BLaER1 treated with 17β-estradiol and CSF1 and Interleukin-3, amounts not matched to agents 10 nM and 100 nM (cell line): ENCODE measurements around the gene INTS1.
"Not testable (repeated sequence)": the region's sequence is repeated elsewhere in the genome, so short reads cannot be mapped to it uniquely, and the experiment has no call there.

ENCODE experiments used
- H3K27ac ChIP-seq, 11 experiments: shearing (Covaris generic); formaldehyde crosslinking; 2 replicates each; pipeline ENCODE4 v1.8.1; 2022
- H3K27me3 ChIP-seq, 11 experiments: shearing (Covaris generic); formaldehyde crosslinking; 2 replicates each; pipeline ENCODE4 v1.8.1; 2022
- H3K36me3 ChIP-seq, 11 experiments: shearing (Covaris generic); formaldehyde crosslinking; 2 replicates each; pipeline ENCODE4 v1.8.1; 2022
- H3K4me1 ChIP-seq, 10 experiments: shearing (Covaris generic); formaldehyde crosslinking; 2 replicates each; pipeline ENCODE4 v1.8.1; 2022
- H3K4me2 ChIP-seq, 11 experiments: shearing (Covaris generic); formaldehyde crosslinking; 2 replicates each; pipeline ENCODE4 v1.8.1; 2022
- H3K4me3 ChIP-seq, 10 experiments: shearing (Covaris generic); formaldehyde crosslinking; 2 replicates each; pipeline ENCODE4 v1.8.1; 2022
- H3K9ac ChIP-seq, 11 experiments: shearing (Covaris generic); formaldehyde crosslinking; 2 replicates each; pipeline ENCODE4 v1.8.1; 2022
- H3K9me3 ChIP-seq, 11 experiments: shearing (Covaris generic); formaldehyde crosslinking; replicated peaks in 1 of 11; 2 replicates each; pipeline ENCODE4 v1.8.1; 2022
- H4K20me1 ChIP-seq, 11 experiments: shearing (Covaris generic); formaldehyde crosslinking; 2 replicates each; pipeline ENCODE4 v1.8.1; 2022
- Cebpa-rat ChIP-seq, 11 experiments: shearing (Covaris generic); IDR thresholded peaks; 2 replicates each; pipeline ENCODE4 v1.8.1; 2022

The INTS1 gene

DNA sequence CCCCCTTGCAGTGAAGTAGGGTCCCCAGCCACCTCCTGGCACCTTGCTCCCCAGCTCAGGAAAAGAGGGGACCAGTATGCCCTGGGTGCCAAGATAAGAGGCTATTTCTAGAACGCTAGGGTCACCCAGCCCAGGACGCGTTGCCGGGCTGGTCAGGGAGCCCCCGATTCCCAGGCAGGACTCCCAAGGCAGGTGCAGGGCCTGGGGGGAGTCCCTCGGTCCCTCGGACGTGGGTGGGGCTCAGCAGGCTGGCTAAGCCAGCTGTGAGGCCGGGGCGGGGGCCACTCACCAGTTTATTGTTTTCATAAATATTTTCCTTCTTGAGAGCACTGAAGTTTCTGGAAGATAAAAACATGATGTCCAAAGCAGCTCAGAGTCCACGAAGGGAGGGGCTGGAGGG lies 54.2 kb downstream of the INTS1 start:
- H3K9ac ChIP-seq, result peak overlapping the region in 1 of 11 experiments; percentile 43; a peak in 1 of 22 replicates
- H3K4me1 ChIP-seq, result peaks cover 6 to 28% (median 21%) of the 10 kb centered on the region in 10 experiments; a peak in 19 of 20 replicates
- H3K27me3 ChIP-seq, result no peaks in the 10 kb centered on the region
- peaks cover 0 to 49% (median 5%) of the 10 kb centered on the region in 11 experiments; a peak in 10 of 22 replicates for H4K20me1 ChIP-seq
- no peaks in the 10 kb centered on the region for H3K36me3 ChIP-seq
- no peak for TF ChIP-seq Cebpa-rat (IDR thresholded peaks at IDR 0.05)
- H3K27ac ChIP-seq, result no peak overlapping the region
- 0 out of 22 replicates have a peak overlapping the region, but pooled peaks of 2 of the 11 experiments have one; percentile 59 to 74 for H3K4me2 ChIP-seq
- no peaks in the 10 kb centered on the region for H3K9me3 ChIP-seq
- H3K4me3 ChIP-seq, result no peak overlapping the region

DNA sequence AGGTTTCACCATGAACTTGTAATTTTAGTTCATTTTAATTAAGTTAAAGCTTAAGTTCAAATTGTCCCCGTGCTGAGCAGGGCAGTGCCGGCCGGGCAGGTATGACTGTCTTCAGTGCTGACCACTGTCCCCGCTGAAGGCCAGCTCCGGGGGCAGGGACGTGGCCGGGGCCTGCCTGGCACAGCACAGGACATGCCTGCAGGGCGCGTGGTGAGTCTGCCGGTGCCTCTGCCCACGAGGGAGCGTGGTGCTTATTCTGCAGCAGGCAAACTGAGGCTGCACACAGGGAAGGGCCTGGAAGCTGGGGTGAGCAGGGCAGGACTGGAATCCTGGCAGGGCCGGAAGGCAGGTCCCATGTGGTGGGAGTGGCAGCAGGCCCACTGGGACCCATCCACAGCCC lies 54.7 kb downstream of the INTS1 start:
- Histone ChIP-seq H3K9me3 (no peaks in the 10 kb centered on the region), H3K36me3 (no peaks in the 10 kb centered on the region), H3K27ac (no peak overlapping the region), H3K4me3 (no peak overlapping the region), H4K20me1 (peaks cover 0 to 51% (median 5%) of the 10 kb centered on the region in 11 experiments; a peak in 10 of 22 replicates), H3K4me2 (no peak overlapping the region), H3K4me1 (peaks cover 2 to 27% (median 19%) of the 10 kb centered on the region in 10 experiments; a peak in 19 of 20 replicates), H3K27me3 (no peaks in the 10 kb centered on the region), H3K9ac (no peak overlapping the region)
- no peak for TF ChIP-seq Cebpa-rat (IDR thresholded peaks at IDR 0.05)

DNA sequence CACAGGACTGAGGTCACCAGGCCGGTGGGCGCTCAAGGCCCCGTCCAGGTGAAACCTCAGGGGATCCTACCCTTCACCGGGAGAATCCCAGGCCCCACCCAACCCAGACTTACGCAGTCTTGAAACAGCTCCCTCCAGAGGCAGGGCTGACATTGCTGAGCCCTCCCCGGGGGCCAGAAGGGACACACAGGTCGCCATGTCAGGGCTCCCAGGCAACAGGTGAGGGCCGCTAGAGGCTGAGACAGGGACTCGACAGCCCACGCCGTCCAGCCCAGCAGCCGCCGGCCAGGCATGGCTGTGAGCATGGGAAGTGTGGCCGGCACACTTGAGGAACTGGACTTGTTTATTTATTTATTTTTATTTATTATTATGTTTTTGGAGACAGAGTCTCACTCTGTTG lies 55.2 kb downstream of the INTS1 start:
- Histone ChIP-seq H3K27ac (no peak overlapping the region), H4K20me1 (peaks cover 0 to 54% (median 5%) of the 10 kb centered on the region in 11 experiments; a peak in 10 of 22 replicates)

DNA sequence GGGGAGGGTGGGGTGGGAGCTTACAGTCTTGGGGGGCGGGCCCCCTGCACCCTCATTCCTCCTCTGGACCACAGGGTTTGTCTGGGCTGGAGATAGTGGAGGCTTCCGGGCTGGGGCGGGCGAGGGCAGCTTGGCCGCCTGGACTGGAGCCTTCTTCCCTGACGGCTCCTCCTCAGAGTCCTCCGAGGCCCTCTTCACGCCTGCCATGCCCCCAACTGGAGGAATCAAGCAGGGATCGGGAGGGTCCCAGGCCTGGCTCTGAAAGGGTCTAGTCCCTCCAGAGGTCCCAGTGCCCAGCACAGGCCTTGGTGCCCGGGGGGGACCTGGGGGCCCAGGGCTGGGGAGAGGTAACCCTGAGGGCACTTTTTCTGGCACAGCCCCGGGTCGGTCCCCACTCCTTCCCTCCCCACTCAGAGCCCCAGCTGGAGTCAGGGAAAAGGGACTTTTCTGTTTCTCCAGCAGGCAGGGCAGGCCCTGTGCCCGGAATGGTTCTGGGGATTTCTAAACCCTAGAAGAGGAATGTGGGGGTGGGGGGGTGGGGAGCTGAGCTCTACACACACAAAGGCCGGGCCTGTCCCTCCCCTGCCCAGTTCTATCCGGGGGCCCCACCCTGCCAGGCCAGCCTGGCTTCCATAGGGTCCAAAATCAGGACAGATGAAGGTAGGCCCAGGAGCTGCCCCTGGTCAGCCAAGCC lies 56.5 kb downstream of the INTS1 start:
- Histone ChIP-seq H3K4me3 (no peak overlapping the region), H4K20me1 (peaks cover 0 to 44% (median 4%) of the 10 kb centered on the region in 11 experiments; a peak in 10 of 22 replicates), H3K9me3 (no peaks in the 10 kb centered on the region), H3K4me1 (peaks cover 0 to 29% (median 19%) of the 10 kb centered on the region in 10 experiments; a peak in 14 of 20 replicates), H3K36me3 (no peaks in the 10 kb centered on the region), H3K27ac (no peak overlapping the region), H3K9ac (no peak overlapping the region), H3K4me2 (no peak overlapping the region), H3K27me3 (no peaks in the 10 kb centered on the region)
- TF ChIP-seq Cebpa-rat (IDR thresholded peaks at IDR 0.05), result no peak

More for the DNA sequence above, 55.2 kb downstream of the INTS1 start:
- no peak overlapping the region for H3K4me2 ChIP-seq
- peaks cover 0 to 28% (median 19%) of the 10 kb centered on the region in 10 experiments; a peak in 14 of 20 replicates for H3K4me1 ChIP-seq
- H3K9ac ChIP-seq, result no peak overlapping the region
- no peaks in the 10 kb centered on the region for H3K9me3 ChIP-seq
- H3K4me3 ChIP-seq, result no peak overlapping the region
- no peaks in the 10 kb centered on the region for H3K36me3 ChIP-seq
- no peak for TF ChIP-seq Cebpa-rat (IDR thresholded peaks at IDR 0.05)
- no peaks in the 10 kb centered on the region for H3K27me3 ChIP-seq

DNA sequence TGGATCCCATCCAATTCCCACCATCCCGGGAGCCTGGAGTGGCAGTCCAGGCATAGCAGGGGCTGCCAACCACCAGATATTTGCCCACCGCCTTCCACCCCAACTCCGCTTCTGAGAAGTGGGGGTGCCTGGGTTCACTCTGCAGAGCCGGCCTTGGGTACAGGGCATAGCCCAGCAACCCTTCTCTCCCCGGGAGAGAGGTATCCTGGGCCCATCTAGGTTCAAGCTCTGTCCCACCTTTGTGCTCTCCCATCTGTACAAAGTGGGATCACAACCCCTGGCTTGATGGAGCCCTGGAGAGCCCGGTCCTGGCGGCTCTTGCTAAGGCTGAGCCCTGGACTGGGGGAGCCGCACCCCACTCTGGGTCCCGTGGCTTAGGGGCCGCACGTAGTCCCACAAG lies 57.1 kb downstream of the INTS1 start:
- Histone ChIP-seq H3K36me3 (no peaks in the 10 kb centered on the region), H3K9me3 (no peaks in the 10 kb centered on the region), H3K4me3 (no peak overlapping the region), H4K20me1 (peaks cover 0 to 41% (median 4%) of the 10 kb centered on the region in 11 experiments; a peak in 11 of 22 replicates), H3K9ac (no peak overlapping the region), H3K27me3 (peaks cover 0 to 1% (median 0%) of the 10 kb centered on the region in 11 experiments; a peak in 3 of 22 replicates), H3K4me1 (peaks cover 0 to 31% (median 21%) of the 10 kb centered on the region in 10 experiments; a peak in 14 of 20 replicates), H3K4me2 (no peak overlapping the region), H3K27ac (no peak overlapping the region)
- TF ChIP-seq Cebpa-rat (IDR thresholded peaks at IDR 0.05), result no peak

DNA sequence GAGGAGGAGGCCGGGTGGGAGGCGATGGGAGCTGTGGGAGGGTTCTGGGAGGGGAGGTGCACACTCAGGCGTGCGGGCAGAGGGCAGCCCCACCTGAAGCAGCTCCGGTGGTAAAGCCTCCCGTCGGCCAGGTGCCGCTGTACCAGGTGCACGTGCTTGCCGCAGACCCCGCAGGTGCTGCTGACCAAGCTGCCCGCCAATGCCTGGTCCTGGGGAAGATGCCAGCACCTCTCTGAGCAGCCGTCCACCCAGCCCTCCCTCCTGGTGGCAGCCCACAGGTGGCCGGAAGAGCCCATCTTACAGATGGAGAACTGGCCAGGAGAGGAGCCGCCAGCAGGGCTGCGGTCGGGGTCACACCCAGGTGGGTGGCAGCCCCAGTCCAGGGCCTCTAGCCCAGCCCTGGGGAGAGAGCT lies 57.6 kb downstream of the INTS1 start:
- Histone ChIP-seq H3K4me3 (no peak overlapping the region), H3K4me1 (peaks cover 0 to 31% (median 22%) of the 10 kb centered on the region in 10 experiments; a peak in 15 of 20 replicates), H3K27me3 (peaks cover 0 to 6% (median 0%) of the 10 kb centered on the region in 11 experiments; a peak in 5 of 22 replicates), H3K9me3 (no peaks in the 10 kb centered on the region), H3K9ac (no peak overlapping the region), H3K27ac (no peak overlapping the region), H3K4me2 (no peak overlapping the region), H4K20me1 (peaks cover 0 to 41% (median 2%) of the 10 kb centered on the region in 11 experiments; a peak in 12 of 22 replicates), H3K36me3 (no peaks in the 10 kb centered on the region)
- no peak for TF ChIP-seq Cebpa-rat (IDR thresholded peaks at IDR 0.05)

DNA sequence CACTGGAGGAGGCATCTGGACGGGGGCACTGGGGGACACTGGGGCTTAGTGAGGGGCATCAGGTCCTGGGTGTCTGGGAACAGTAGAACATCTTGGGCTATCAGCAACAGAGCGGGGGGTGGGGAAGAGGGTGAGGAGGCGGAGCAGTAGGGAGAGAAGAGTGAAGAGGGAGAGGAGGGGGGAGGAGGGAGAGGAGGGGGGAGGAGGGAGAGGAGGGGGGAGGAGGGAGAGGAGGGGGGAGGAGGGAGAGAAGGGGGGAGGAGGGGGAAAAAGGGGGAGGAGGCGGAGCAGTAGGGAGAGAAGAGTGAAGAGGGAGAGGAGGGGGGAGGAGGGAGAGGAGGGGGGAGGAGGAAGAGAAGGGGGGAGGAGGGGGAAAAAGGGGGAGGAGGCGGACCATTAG lies 58.2 kb downstream of the INTS1 start:
- H3K9me3 ChIP-seq, H3K27ac ChIP-seq, H3K9ac ChIP-seq, H3K36me3 ChIP-seq, H3K27me3 ChIP-seq, H3K4me2 ChIP-seq, H3K4me3 ChIP-seq: not testable (repeated sequence)
- Histone ChIP-seq H4K20me1 (peaks cover 0 to 41% (median 2%) of the 10 kb centered on the region in 11 experiments; a peak in 11 of 22 replicates), H3K4me1 (peaks cover 0 to 31% (median 22%) of the 10 kb centered on the region in 10 experiments; a peak in 14 of 20 replicates)

DNA sequence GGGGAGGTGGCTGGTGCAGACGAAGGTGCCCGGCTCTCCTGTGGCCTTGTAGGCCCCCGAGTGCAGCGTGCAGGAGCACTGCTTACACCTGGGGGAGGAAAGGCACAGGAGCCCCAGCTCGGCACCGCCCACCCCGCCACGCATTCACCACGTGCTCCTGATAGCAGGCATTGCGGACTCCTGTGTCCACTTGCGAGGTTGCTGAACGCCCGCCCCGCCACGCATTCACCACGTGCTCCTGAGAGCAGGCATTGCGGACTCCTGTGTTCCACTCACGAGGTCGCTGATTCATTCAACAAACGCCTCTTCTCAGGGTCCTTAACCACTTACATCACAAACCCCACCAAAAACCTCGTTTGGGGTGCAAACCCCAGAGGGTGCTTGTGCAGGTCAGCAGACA lies 58.8 kb downstream of the INTS1 start:
- Histone ChIP-seq H3K27ac (no peak overlapping the region), H3K9ac (no peak overlapping the region), H4K20me1 (peaks cover 0 to 41% (median 0%) of the 10 kb centered on the region in 11 experiments; a peak in 10 of 22 replicates), H3K4me2 (no peak overlapping the region), H3K9me3 (no peaks in the 10 kb centered on the region), H3K36me3 (no peaks in the 10 kb centered on the region), H3K27me3 (peaks cover 0 to 6% (median 0%) of the 10 kb centered on the region in 11 experiments; a peak in 5 of 22 replicates), H3K4me1 (peaks cover 0 to 29% (median 18%) of the 10 kb centered on the region in 10 experiments; a peak in 14 of 20 replicates), H3K4me3 (no peak overlapping the region)
- TF ChIP-seq Cebpa-rat (IDR thresholded peaks at IDR 0.05), result no peak

DNA sequence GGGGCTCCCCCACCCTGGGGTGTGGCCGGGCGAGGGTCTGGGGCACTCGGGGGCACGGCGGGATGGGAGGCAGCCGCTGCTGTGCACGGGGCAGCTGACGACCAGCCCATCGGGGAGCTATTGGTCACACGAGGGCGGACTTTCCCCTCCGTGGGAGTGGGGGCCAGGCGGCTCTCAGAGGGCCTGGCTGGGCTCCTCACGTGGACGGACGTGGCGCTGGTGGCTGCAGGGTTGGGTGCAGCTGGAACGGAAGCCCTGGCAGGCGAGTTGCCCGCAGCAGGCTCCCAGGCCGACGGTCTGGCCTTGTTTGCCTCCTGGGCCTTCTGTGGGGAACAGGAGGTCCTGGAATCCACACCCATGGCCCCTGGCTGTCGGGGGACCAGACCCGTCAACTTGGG lies 59.3 kb downstream of the INTS1 start:
- Histone ChIP-seq H3K27me3 (peaks cover 0 to 6% (median 0%) of the 10 kb centered on the region in 11 experiments; a peak in 5 of 22 replicates), H3K27ac (no peak overlapping the region), H3K4me2 (no peak overlapping the region), H3K9ac (no peak overlapping the region), H3K36me3 (no peaks in the 10 kb centered on the region), H3K4me3 (no peak overlapping the region), H3K9me3 (no peaks in the 10 kb centered on the region), H4K20me1 (peaks cover 0 to 41% (median 0%) of the 10 kb centered on the region in 11 experiments; a peak in 7 of 22 replicates), H3K4me1 (peaks cover 0 to 28% (median 16%) of the 10 kb centered on the region in 10 experiments; a peak in 14 of 20 replicates)
- no peak for TF ChIP-seq Cebpa-rat (IDR thresholded peaks at IDR 0.05)
